Karpas-422 (cell line): Measurements from ENCODE around the gene SHANK1. TPM values are rescaled to one million over a fixed set of nuclear protein-coding genes. Genes with fewer than 3 reads are reported as not detected.
"Not testable (repeated sequence)": the region's sequence is repeated elsewhere in the genome, so short reads cannot be mapped to it uniquely, and the experiment has no call there.

Experiments used
- DNase-seq: peaks from one replicate; pipeline ENCODE4 v3.0.0-alpha.2; 2015
- H2AFZ ChIP-seq: fragments of 200-600 bp; sonication (generic); 2 replicates; pipeline ENCODE4 v1.6.1; 2014; ENCODE audit warnings: antibody characterized with exemption, low read length, mixed read lengths
- H3K27ac ChIP-seq: fragments of 200-600 bp; sonication (generic); 2 replicates; pipeline ENCODE4 v1.5.1; 2014; ENCODE audit warnings: mild to moderate bottlenecking, low read length, moderate library complexity
- H3K27me3 ChIP-seq: fragments of 200-600 bp; sonication (generic); 2 replicates; pipeline ENCODE4 v1.6.1; 2014; ENCODE audit warnings: low read length, mixed read lengths
- H3K36me3 ChIP-seq: fragments of 200-600 bp; sonication (generic); 2 replicates; pipeline ENCODE4 v1.6.1; 2014; ENCODE audit warnings: low read length, mixed read lengths; ENCODE audit not compliant: insufficient read depth
- H3K4me1 ChIP-seq: fragments of 200-600 bp; sonication (generic); 2 replicates; pipeline ENCODE4 v1.6.1; 2014; ENCODE audit warnings: mild to moderate bottlenecking, low read length, mixed read lengths
- H3K4me2 ChIP-seq: fragments of 200-600 bp; sonication (generic); 2 replicates; pipeline ENCODE4 v1.6.1; 2014; ENCODE audit warnings: low read length, low read depth, mild to moderate bottlenecking; ENCODE audit not compliant: poor library complexity, severe bottlenecking
- H3K4me3 ChIP-seq: fragments of 200-600 bp; sonication (generic); 2 replicates; pipeline ENCODE4 v1.5.1; 2014; ENCODE audit warnings: mild to moderate bottlenecking, antibody characterized with exemption, low read length, mixed read lengths
- H3K79me2 ChIP-seq: fragments of 200-600 bp; sonication (generic); 2 replicates; pipeline ENCODE4 v1.6.1; 2014; ENCODE audit warnings: mild to moderate bottlenecking, low read length, mixed read lengths
- H3K9ac ChIP-seq: fragments of 200-600 bp; sonication (generic); 2 replicates; pipeline ENCODE4 v1.6.0; 2014; ENCODE audit warnings: low read length
- H3K9me2 ChIP-seq: fragments of 200-600 bp; sonication (generic), shearing (Covaris generic); replicated peaks from 2 replicates; pipeline ENCODE4 v1.6.0; 2014; ENCODE audit warnings: mild to moderate bottlenecking, low read length, moderate library complexity; ENCODE audit not compliant: insufficient read depth
- H3K9me3 ChIP-seq: fragments of 300-700, 200-600 bp; sonication (generic); 2 replicates; pipeline ENCODE4 v1.6.1; 2014; ENCODE audit warnings: low read length, mixed read lengths
- H4K20me1 ChIP-seq: fragments of 200-600 bp; sonication (generic); 2 replicates; pipeline ENCODE4 v1.6.1; 2014; ENCODE audit warnings: mild to moderate bottlenecking, antibody characterized with exemption, low read length, low read depth; ENCODE audit not compliant: insufficient read depth
- total RNA-seq: library from RNA; depleted of rRNA; stranded (reverse); fragments of >200 nt; shearing (Covaris generic); gene quantifications from 2 replicates; pipeline ENCODE4 v1.2.3, GENCODE V29; 2014; ENCODE audit warnings: low replicate concordance

Gene SHANK1
- total RNA-seq, 1 experiment from 2014 or later, result not detected

DNA sequence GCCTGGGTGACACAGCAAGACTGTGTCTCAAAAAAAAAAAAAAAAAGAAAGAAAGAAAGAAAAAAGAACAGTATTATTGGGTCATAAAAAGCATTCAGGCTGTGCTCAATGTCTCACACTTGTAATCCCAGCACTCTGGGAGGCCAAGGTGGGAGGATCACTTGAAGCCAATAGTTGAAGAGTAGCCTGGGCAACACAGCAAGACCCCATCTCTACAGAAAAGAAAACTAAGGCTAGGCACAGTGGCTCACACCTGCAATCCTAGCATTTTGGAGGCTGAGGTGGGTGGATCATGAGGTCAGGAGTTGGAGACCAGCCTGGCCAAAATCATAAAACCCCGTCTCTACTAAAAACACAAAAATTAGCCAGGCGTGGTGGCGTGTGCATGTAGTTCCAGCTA lies 38.0 kb upstream of the SHANK1 start:
- H3K27ac ChIP-seq, H3K4me1 ChIP-seq, DNase-seq, H3K9me3 ChIP-seq, H3K36me3 ChIP-seq, H3K79me2 ChIP-seq, H3K27me3 ChIP-seq, H4K20me1 ChIP-seq, H3K9me2 ChIP-seq, H3K4me3 ChIP-seq, H3K9ac ChIP-seq, H3K4me2 ChIP-seq, H2AFZ ChIP-seq: not testable (repeated sequence)

DNA sequence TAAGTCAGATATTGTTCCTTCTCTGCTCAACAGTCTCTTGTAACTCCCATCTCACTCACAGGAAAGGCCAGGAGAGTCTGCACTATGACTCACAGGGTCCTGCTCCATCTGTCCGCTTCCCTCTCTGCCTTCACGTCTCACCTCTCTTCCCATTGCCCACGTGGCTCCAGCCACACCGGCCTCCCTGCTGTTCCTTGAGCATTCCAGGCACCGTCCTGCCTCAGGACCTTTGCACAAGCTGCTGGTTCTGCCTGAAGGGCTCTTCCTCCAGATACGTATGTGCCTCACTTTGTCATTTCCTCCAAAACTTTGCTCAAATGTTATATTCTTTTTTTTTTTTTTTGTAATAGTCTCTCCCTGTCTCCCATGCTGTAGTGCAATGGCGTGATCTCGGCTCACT lies 36.6 kb upstream of the SHANK1 start:
- not testable (repeated sequence) for H3K9ac ChIP-seq, H3K4me1 ChIP-seq, DNase-seq, H3K9me3 ChIP-seq, H3K4me2 ChIP-seq, H4K20me1 ChIP-seq, H3K4me3 ChIP-seq, H2AFZ ChIP-seq, H3K27me3 ChIP-seq, H3K27ac ChIP-seq, H3K36me3 ChIP-seq, H3K79me2 ChIP-seq, H3K9me2 ChIP-seq

DNA sequence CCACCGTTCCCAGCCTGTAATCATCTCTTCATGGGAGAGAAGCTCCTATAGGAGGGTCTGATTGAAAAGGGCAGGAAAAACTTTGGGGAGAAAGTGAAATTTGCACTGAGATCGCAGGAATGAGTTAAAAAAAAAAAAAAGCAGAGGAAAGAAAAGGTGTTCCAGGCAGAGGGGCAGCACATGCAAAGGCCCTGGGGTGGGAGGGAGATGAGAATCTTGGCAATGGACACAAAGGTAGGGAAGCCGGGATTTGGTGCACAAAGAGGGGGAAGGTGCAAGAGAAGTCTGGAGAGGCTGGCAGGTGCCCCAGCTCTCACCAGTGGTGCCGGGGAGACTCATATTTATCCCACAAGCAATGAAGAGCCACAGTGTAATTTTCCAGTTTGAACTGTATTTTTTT lies 34.3 kb upstream of the SHANK1 start:
- no peak overlapping the region for H3K4me3 ChIP-seq
- no peaks in the 10 kb centered on the region for H3K79me2 ChIP-seq
- no peaks in the 10 kb centered on the region for H3K27me3 ChIP-seq
- H3K4me2 ChIP-seq, result no peak overlapping the region
- no peak overlapping the region for H3K9ac ChIP-seq
- no peak for DNase-seq
- no peak overlapping the region for H3K27ac ChIP-seq
- no peaks in the 10 kb centered on the region for H3K36me3 ChIP-seq
- no peaks in the 10 kb centered on the region for H4K20me1 ChIP-seq
- H3K4me1 ChIP-seq, result no peaks in the 10 kb centered on the region; the same call in 1 of the 2 replicates
- no peak overlapping the region for H2AFZ ChIP-seq
- H3K9me3 ChIP-seq, result no peaks in the 10 kb centered on the region
- no peaks in the 10 kb centered on the region for H3K9me2 ChIP-seq

DNA sequence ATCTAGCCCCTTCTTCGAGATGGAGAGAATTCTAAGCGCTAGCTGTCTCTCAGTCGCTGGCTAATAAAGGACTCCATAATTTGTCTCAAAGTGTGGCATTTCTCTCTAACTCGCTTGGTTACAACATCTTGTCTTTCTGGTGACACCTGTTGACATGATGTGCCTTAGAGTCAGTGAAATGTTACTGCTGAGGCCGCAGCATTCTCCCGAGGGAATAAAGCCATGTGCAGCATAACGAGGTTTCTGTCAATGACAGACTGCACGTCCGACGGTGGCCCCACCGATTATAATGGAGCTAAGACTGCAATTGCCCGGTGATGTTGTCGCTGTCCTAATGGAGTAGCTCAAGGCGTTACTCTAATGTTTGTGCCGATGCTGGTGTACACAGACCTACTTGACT lies 30.4 kb upstream of the SHANK1 start:
- no peaks in the 10 kb centered on the region for H3K9me2 ChIP-seq
- H4K20me1 ChIP-seq, result no peaks in the 10 kb centered on the region
- H3K27me3 ChIP-seq, result no peaks in the 10 kb centered on the region
- DNase-seq, result no peak
- no peaks in the 10 kb centered on the region for H3K79me2 ChIP-seq
- H3K4me1 ChIP-seq, result peaks cover 8% of the 10 kb centered on the region
- no peaks in the 10 kb centered on the region for H3K9me3 ChIP-seq
- H3K9ac ChIP-seq, result no peak overlapping the region
- H3K4me2 ChIP-seq, result no peak overlapping the region
- no peak overlapping the region for H2AFZ ChIP-seq
- H3K36me3 ChIP-seq, result no peaks in the 10 kb centered on the region
- H3K4me3 ChIP-seq, result no peak overlapping the region
- no peak overlapping the region for H3K27ac ChIP-seq

DNA sequence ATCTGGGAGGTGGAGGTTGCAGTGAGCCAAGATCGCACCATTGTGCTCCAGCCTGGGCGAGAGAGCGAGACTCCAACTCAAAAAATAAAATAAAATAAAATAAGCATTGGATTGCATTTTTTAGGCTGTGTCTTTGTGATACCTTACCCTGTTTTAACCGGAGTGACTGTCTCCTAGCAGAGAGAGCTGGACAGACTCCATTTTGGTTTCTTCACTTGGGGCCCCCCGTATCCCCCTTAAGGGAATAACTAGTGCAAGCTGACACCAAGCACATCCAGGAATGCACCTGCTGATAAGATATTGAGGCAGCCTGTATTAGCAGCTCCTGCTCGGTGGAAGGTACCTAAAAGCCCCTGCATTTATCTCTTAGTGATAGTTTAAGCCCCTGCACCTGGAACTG lies 29.9 kb upstream of the SHANK1 start:
- H2AFZ ChIP-seq, result no peak overlapping the region
- H3K36me3 ChIP-seq, result no peaks in the 10 kb centered on the region
- H4K20me1 ChIP-seq, result no peaks in the 10 kb centered on the region
- no peak overlapping the region for H3K4me2 ChIP-seq
- no peak overlapping the region for H3K4me3 ChIP-seq
- peaks cover 10% of the 10 kb centered on the region for H3K4me1 ChIP-seq
- H3K9ac ChIP-seq, result no peak overlapping the region
- H3K9me2 ChIP-seq, result no peaks in the 10 kb centered on the region
- H3K9me3 ChIP-seq, result no peaks in the 10 kb centered on the region
- H3K79me2 ChIP-seq, result no peaks in the 10 kb centered on the region
- no peak for DNase-seq
- no peaks in the 10 kb centered on the region for H3K27me3 ChIP-seq
- H3K27ac ChIP-seq, result no peak overlapping the region

DNA sequence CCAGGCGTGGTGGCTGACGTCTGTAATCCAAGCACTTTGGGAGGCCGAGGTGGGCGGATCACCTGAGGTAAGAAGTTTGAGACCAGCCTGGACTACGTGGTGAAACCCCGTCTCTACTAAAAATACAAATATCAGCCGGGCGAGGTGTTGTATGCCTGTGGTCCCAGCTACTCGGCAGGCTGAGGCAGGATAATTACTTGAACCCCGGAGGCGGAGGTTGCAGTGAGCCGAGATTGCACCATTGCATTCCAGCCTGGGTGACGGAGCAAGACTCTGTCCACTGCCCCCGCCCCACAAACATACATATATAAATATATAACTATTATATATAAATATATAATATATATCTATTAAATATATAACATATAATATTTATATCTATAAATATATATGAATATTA lies 27.5 kb upstream of the SHANK1 start:
- not testable (repeated sequence) for H3K27me3 ChIP-seq, H3K79me2 ChIP-seq, H3K4me3 ChIP-seq, H2AFZ ChIP-seq, H3K9ac ChIP-seq, H4K20me1 ChIP-seq, H3K9me3 ChIP-seq, H3K9me2 ChIP-seq, H3K27ac ChIP-seq, H3K4me2 ChIP-seq, H3K36me3 ChIP-seq, DNase-seq
- H3K4me1 ChIP-seq, result peaks cover 10% of the 10 kb centered on the region

DNA sequence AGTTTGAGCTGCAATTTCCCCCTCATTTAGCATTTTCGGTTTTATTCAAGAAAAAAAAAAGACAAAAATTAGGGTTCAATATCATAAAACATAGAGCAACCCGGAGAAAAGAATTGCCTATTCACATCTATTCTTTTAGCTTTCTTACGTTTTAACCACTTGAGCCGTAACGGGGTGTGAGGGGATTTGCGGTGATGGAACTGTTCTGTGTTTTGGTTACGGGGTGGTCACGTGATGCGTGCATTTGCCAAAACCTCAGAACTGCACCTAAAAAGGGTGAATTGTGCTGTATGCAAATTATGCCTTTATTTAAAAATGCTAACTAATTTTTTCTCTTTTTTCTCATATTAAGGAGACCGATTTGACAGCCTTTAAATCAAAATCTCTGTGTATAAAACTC lies 25.6 kb upstream of the SHANK1 start:
- H3K9ac ChIP-seq, result no peak overlapping the region
- H3K4me1 ChIP-seq, result peaks cover 10% of the 10 kb centered on the region
- no peak overlapping the region for H3K27ac ChIP-seq
- peak overlapping the region; percentile 42 for H3K4me2 ChIP-seq
- H3K9me3 ChIP-seq, result no peaks in the 10 kb centered on the region
- no peak overlapping the region for H2AFZ ChIP-seq
- H3K79me2 ChIP-seq, result no peaks in the 10 kb centered on the region
- no peaks in the 10 kb centered on the region for H4K20me1 ChIP-seq
- H3K9me2 ChIP-seq, result no peaks in the 10 kb centered on the region
- H3K4me3 ChIP-seq, result no peak overlapping the region
- DNase-seq, result peak; percentile 61
- H3K36me3 ChIP-seq, result no peaks in the 10 kb centered on the region
- no peaks in the 10 kb centered on the region for H3K27me3 ChIP-seq

DNA sequence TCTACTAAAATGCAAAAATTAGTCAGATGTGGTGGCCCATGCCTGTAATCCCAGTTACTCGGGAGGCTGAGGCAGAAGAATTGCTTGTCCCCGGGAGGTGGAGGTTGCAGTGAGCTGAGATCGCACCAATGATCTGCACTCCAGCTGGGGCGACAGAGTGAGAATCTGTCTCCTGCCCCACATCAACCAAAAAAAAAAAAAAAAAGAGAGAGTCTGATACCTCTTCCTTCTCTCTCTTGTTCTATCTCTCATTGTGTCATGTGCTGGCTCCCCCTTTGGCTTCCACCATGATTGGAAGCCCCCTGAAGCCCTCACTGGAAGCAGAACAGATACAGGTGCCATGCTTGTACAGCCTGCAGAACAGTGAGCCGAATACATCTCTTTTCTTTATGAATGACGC lies 23.9 kb upstream of the SHANK1 start:
- Histone ChIP-seq H3K9me3 (no peaks in the 10 kb centered on the region), H2AFZ (no peak overlapping the region), H3K9ac (no peak overlapping the region), H3K27ac (no peak overlapping the region), H3K27me3 (no peaks in the 10 kb centered on the region), H3K9me2 (no peaks in the 10 kb centered on the region), H3K79me2 (no peaks in the 10 kb centered on the region), H3K4me3 (no peak overlapping the region), H3K36me3 (no peaks in the 10 kb centered on the region), H4K20me1 (no peaks in the 10 kb centered on the region), H3K4me2 (no peak overlapping the region), H3K4me1 (peaks cover 10% of the 10 kb centered on the region)
- no peak for DNase-seq
